Upper lobe of right lung (tissue), 1 donor: Measurements from ENCODE around the gene HTR1E. TPM values are rescaled to one million over a fixed set of nuclear protein-coding genes. Genes with fewer than 3 reads are reported as not detected.
"Not testable (repeated sequence)": the region's sequence is repeated elsewhere in the genome, so short reads cannot be mapped to it uniquely, and the experiment has no call there.

ENCODE experiments used
- ATAC-seq: fragments of 200-7000 bp; cut with Tn5 transposase; one replicate; pipeline ENCODE4 v1.9.1; 2020; ENCODE audit warnings: mild to moderate bottlenecking, moderate library complexity
- DNase-seq: peaks from one replicate; pipeline ENCODE4 v3.0.0-alpha.2; 2020
- H3K27ac ChIP-seq: fragments of 200-600 bp; one replicate; pipeline ENCODE4 v1.8.0; 2022
- H3K27me3 ChIP-seq: fragments of 200-600 bp; one replicate; pipeline ENCODE4 v1.8.0; 2022; ENCODE audit warnings: mild to moderate bottlenecking
- H3K36me3 ChIP-seq: fragments of 200-600 bp; one replicate; pipeline ENCODE4 v1.8.0; 2022
- H3K4me1 ChIP-seq: fragments of 200-600 bp; one replicate; pipeline ENCODE4 v1.8.0; 2022
- H3K4me3 ChIP-seq: fragments of 200-600 bp; one replicate; pipeline ENCODE4 v1.8.0; 2022; ENCODE audit warnings: mild to moderate bottlenecking
- H3K9me3 ChIP-seq: fragments of 200-600 bp; one replicate; pipeline ENCODE4 v1.8.0; 2022
- CTCF ChIP-seq: fragments of 200-600 bp; IDR thresholded peaks from one replicate; pipeline ENCODE4 v1.8.0; 2022; ENCODE audit warnings: antibody characterized with exemption
- intact Hi-C: fragments of 100-400 bp; cut with DNase I; formaldehyde crosslinking; loops from one replicate; pipeline ENCODE4 v1.11.0; 2022
- long read RNA-seq: library from polyadenylated mRNA; unstranded; transcript quantifications from one replicate; pipeline ENCODE4 v2.0.0, GENCODE V29; 2021
- total RNA-seq: library from RNA; stranded (reverse); fragmentation: NEBNext Ultra II Directional; extraction: Animal tissue kit (Norgen Biotek cat#: 25700); gene quantifications from one replicate; pipeline ENCODE4 v1.2.1, GENCODE V29; 2021
- donor health status: DM: no; HTN: yes; CAD: no; lungs with severe emphysema.

The HTR1E gene
- total RNA-seq: not detected
- long read RNA-seq: 0 reads

GRCh38 chr6:86937219-86938079 lies at the start of gene HTR1E:
TSS of gene HTR1E (plus strand) at chr6:86937528. CDS start at chr6:87015335, 77,807 bp downstream.
- ATAC-seq (peak; percentile 74), DNase-seq (peak; percentile 65)
- peaks cover 36% of the 10 kb centered on the region for H3K27me3 ChIP-seq
- H3K27ac ChIP-seq: no peak within 1 kb of the TSS
- intact Hi-C loops: no loop called here
- H3K36me3 ChIP-seq: no peaks in the 10 kb centered on the region
- TF ChIP-seq CTCF: peak; percentile 40
- H3K4me1 ChIP-seq: no peaks in the 10 kb centered on the region
- no peaks in the 10 kb centered on the region for H3K9me3 ChIP-seq
- H3K4me3 ChIP-seq: peak within 1 kb of the TSS; percentile 16

- Histone ChIP-seq H3K36me3 (no peaks in the 10 kb centered on the region), H3K4me3 (no peak overlapping the region), H3K9me3 (no peaks in the 10 kb centered on the region), H3K27ac (no peak overlapping the region), H3K27me3 (no peaks in the 10 kb centered on the region), H3K4me1 (no peaks in the 10 kb centered on the region)
- intact Hi-C loops: no loop called here
- DNase-seq: no peak
- ATAC-seq: no peak
- no peak for TF ChIP-seq CTCF
Observed at GRCh38 chr6:86888301-86888700, 49.0 kb upstream of the HTR1E start.

- H3K36me3 ChIP-seq, H3K4me3 ChIP-seq, H3K27me3 ChIP-seq, intact Hi-C loops, ATAC-seq, H3K9me3 ChIP-seq, H3K4me1 ChIP-seq, H3K27ac ChIP-seq, DNase-seq: not testable (repeated sequence)
Observed at GRCh38 chr6:86897265-86897664, 40.1 kb upstream of the HTR1E start.

GRCh38 chr6:86913795-86914194 lies 23.5 kb upstream of the HTR1E start:
- H3K27me3 ChIP-seq: no peaks in the 10 kb centered on the region
- no peaks in the 10 kb centered on the region for H3K4me1 ChIP-seq
- ATAC-seq: no peak
- H3K27ac ChIP-seq: no peak overlapping the region
- H3K4me3 ChIP-seq: no peak overlapping the region
- no peaks in the 10 kb centered on the region for H3K9me3 ChIP-seq
- H3K36me3 ChIP-seq: no peaks in the 10 kb centered on the region
- intact Hi-C loops: no loop called here
- no peak for DNase-seq
- TF ChIP-seq CTCF: no peak

- DNase-seq (no peak), ATAC-seq (no peak)
- no peak overlapping the region for H3K27ac ChIP-seq
- H3K36me3 ChIP-seq: no peaks in the 10 kb centered on the region
- TF ChIP-seq CTCF: no peak
- no peaks in the 10 kb centered on the region for H3K4me1 ChIP-seq
- no peaks in the 10 kb centered on the region for H3K9me3 ChIP-seq
- H3K4me3 ChIP-seq: no peak overlapping the region
- H3K27me3 ChIP-seq: no peaks in the 10 kb centered on the region
- intact Hi-C loops: no loop called here
Observed at GRCh38 chr6:86916393-86916792, 20.9 kb upstream of the HTR1E start.

GRCh38 chr6:86927138-86927537 lies 10.2 kb upstream of the HTR1E start:
- H3K4me3 ChIP-seq, DNase-seq, H3K27me3 ChIP-seq, H3K4me1 ChIP-seq, ATAC-seq, H3K36me3 ChIP-seq, H3K9me3 ChIP-seq, intact Hi-C loops, H3K27ac ChIP-seq: not testable (repeated sequence)

- H3K27me3 ChIP-seq, H3K9me3 ChIP-seq, DNase-seq, H3K27ac ChIP-seq, intact Hi-C loops, H3K4me1 ChIP-seq, ATAC-seq, H3K36me3 ChIP-seq, H3K4me3 ChIP-seq: not testable (repeated sequence)
Observed at GRCh38 chr6:86927859-86928258, 9.5 kb upstream of the HTR1E start.
